Activated CD4-positive, CD25-positive, alpha-beta regulatory T cell treated with anti-CD3 and anti-CD28 coated beads, Interleukin-2, amount 50 U/mL, for 16 hours (primary cell): ENCODE data around the gene SFTPB.
"Not testable (repeated sequence)": the region's sequence is repeated elsewhere in the genome, so short reads cannot be mapped to it uniquely, and the experiment has no call there.

Experiments
- DNase-seq: peaks from one replicate; pipeline ENCODE4 v3.0.0-alpha.2; 2020; ENCODE audit warnings: low read depth, low spot score

Gene SFTPB

GRCh38 chr2:85668009-85668856 lies at the start of gene SFTPB:
Gene SFTPB (minus strand): TSS chr2:85668199. CDS start chr2:85668183, 16 bp downstream.
- DNase-seq = no peak

DNA sequence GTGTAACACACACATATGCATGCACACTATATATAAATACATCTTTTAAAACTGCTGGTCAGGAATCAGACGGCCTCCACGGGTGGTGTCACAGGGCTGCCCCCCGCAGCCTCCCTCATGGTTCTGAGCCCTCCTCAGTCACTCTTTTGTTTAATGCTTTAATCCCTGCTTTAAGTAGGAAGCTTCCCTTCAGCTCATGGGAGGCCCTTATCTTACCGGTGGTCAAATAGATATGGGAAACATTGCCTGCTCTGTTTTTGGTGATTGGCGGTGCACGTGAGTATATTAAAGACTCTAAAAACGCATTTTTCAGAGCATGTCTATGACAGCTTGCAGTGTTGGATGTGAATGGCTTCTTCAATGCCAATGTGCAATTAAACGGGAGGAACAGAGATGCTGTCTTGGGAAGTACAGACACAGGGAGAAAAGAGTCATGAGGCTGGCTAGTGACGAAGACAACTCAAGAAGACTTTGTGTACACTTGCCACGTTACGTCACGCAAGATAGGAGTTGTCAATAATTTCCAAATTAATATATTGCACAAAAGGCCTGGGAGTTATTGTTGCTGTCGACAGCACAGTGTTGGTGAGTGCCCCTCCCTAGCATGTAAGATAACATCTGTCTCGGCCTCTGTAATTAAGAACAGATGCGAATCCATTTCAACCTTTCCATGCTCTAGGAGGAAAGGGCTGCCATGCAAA lies 49.5 kb upstream of the SFTPB start:
- no peak for DNase-seq

DNA sequence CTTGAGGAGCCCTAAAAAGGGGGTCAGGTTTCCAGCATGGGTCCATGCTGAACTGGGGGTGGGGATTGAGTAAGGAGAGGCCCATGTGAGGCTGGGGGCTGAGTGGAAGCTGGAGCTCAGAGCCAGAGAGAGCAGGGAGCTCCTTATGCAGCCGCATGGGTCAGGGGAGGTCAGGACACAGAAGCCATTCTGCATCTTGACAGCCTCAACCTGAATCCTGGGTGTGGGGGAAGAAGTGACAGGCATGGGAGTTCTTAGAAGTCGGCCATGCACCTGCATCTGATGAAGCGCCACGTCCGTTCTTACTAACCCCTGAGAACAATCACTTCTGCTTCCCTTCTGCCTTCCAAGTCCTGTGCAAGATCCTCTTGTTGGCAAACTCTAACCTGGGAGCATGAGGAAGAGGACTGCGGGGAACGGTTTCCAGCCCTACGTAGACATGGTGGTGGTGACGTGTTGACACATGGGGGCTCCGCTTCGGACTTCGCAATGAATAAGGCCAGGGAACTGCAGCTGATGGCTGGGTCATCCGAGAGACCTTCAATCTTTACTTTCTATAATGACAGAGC lies 48.4 kb upstream of the SFTPB start:
- DNase-seq = no peak

GRCh38 chr2:85714841-85715240 lies 46.8 kb upstream of the SFTPB start:
- DNase-seq = no peak

DNA sequence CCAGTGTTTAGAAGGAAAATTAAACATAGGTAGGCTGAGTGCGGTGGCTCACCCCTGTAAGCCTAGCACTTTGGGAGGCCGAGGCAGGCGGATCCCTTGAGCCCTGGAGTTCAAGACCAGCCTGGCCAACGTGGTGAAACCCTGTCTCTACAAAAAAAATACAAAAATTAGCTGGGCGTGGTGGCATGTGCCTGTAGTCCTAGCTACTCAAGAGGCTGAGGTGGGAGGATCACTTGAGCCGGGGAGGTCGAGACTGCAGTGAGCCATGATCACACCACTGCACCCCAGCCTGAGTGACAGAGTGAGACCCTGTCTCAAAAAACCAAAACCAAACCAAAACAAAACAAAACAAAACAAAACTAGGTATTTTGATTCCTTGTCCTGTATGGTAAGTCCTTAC lies 46.4 kb upstream of the SFTPB start:
- DNase-seq = not testable (repeated sequence)

- no peak for DNase-seq
These were observed 45.8 kb upstream of the SFTPB start for GRCh38 chr2:85713836-85714235.

- DNase-seq = no peak
These were observed 45.0 kb upstream of the SFTPB start for GRCh38 chr2:85712849-85713612.

GRCh38 chr2:85712336-85712735 lies 44.3 kb upstream of the SFTPB start:
- no peak for DNase-seq

- DNase-seq = no peak
These were observed 43.6 kb upstream of the SFTPB start for GRCh38 chr2:85711578-85712060.

GRCh38 chr2:85710687-85711577 lies 42.9 kb upstream of the SFTPB start:
- no peak for DNase-seq

GRCh38 chr2:85709401-85709811 lies 41.4 kb upstream of the SFTPB start:
- DNase-seq = no peak

GRCh38 chr2:85708641-85709040 lies 40.6 kb upstream of the SFTPB start:
- DNase-seq = no peak

DNA sequence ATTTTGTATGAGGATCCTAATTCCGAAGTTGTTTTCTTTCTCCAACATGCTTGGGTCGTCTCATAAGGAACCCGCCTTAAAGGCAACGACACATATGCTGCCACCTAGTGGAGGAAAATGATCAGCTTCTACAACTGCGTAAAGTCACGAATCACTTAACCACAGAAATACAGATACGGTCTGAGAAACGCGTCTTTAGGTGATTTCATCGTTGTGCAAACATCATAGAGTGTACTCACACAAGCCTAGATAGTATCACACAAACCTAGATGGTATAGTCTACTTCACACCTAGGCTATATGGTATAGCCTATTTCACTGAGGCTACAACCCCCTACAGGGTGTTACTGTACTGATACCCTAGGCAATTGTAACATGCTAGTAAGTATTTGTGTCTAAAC lies 39.3 kb upstream of the SFTPB start:
- DNase-seq = peak; percentile 54

DNA sequence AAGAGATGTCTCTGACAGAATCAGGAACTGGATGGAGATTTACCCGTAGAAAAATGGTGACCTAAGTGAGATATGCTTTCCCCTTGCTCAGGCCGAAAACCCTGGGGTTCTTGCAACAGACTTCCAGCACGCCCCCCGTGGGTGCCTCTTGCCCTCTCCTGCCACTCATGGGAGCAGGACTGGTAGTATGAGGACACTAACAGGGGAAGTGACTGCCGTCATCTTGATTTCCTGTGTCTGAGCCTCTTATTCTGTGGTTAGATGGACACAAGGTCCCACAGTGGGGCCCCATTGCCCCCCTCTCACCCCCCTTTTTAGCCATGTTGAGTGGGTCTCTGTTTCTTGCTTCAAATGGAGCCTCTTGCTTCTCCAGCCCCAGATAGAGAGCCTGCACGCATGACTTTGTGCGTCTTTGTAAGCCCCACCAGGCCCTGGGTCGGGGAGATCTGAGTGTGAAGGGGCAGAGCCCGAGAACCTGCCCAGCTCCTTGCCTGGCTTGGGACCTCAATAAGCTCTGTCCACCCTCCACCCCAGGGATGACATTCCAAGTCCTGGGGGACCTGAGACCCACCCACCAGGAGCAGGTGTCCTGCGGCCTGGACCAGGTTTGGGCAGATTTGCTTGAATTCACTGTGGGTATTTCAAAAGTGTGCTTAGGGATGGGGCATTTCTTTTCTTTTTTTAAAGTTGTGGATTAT lies 38.7 kb upstream of the SFTPB start:
- DNase-seq = no peak

DNA sequence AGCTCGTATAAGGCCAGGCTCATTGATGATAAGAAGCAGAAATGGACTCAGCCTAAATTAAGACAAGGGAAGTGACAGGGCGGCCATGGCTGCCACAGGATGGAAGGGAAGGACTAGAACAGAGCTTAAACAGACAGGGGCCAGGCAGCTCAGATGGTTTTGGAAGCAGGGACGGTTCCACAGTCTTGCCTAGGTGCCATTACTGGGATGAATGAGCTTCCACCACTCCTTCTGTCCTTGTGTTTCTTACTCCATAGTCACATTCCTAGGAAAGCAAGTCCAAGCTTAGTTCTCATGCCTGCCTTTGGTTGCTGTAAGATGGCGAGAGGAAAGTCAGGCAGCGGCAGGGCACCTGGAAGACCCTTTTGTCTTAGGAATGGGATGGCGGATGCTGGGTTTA lies 38.1 kb upstream of the SFTPB start:
- DNase-seq = no peak

DNA sequence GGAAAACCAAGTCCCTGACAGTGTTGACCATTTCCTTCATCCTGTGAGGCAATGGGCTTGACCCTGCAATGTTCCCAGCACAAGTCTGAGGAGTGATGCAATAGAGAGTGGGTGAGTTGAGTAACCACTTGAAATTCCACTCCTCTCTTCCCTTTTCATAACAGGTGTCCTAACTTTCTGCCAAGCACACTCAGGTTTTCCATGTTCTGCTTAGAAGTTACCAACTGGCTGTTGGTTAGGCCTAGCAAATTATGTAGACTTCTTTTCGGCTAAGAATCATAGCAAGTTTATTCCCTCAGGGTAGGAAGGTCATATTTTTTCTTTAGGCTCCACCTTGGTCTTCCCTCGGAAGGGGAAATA lies 37.7 kb upstream of the SFTPB start:
- DNase-seq = no peak

DNA sequence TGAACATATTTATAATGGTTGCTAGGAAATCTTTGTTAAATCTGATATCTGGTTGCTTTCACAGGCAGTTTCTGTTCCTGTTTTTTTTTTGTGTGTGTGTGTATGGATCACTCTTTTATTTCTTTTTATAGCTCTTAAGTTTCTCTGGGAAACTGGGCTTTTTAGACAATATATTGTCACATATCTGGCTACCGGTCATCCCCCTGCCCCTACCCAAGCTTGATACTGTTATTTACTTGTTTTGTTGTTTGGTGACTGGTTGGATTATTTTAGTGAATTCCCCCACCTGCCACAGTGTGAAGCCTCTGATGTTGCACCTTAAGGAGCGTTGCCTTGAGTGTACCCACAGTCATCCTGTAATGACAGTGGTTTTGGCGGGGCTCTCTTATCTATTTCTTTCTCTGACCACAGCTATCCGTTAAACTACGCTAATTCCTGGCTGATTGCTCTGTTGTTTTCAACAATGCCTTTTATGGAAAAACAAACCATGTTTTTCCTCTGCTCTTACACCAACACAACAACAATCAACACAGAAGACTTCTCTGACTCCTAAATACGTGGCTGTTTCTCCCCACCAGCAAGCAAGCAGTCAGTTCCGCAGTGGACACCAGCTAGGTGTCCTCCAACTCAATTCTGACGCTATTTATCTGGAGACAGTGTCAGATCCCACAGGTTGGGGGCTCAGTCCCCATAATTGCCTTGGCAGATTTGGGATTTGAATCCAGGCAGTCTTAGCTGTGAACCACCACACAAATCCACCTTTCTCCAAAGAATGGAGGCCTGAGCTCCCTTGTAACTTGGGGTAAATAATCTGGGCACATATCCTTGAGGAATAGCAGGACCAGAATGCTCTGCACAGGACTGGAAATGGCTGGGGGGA lies 37.0 kb upstream of the SFTPB start:
- no peak for DNase-seq

- no peak for DNase-seq
These were observed 36.0 kb upstream of the SFTPB start for GRCh38 chr2:85704038-85704437.

DNA sequence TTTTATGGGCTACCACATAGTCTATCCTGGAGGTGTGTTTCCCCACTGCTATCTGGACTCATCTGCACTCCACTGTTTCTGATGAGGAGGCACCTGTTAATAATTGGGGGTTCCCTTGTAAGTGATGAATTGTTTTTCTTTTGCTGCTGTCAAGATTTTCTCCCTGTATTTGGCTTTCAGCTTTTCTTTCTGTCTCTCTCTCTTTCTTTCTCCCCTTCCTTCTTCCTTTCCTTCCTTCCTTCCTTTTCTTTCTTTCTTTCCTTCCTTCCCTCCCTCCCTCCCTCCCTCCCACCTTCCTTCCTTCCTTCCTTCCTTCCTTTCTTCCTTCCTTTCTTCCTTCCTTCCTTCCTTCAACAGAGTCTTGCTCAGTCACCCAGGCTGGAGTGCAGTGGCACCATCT lies 35.3 kb upstream of the SFTPB start:
- no peak for DNase-seq
